ENCODE measurements around the gene HS6ST2.

HS6ST2 gene

DNA sequence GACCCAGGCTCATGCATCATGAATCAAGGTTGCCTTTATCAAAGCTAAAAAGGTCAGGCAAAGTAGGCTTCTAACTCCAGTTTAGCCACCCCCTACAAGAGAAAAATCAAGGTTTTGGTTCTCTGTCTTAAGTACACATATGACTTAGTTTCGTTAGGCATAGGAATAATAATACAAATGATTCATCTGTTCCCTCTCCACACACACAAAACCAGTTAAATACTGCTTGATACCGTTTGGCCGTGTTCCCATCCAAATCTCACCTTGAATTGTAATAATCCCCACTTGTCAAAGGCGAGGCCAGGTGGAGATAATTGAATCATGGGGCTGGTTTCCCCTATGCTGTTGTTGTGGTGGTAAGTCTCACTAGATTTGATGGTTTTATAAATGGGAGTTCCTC lies 226.2 kb downstream of the HS6ST2 start:
- H3K27me3 ChIP-seq (ENCODE audit: control insufficient read depth in 2 of 2, insufficient read depth in 2 of 2, low read length in 2 of 2): peaks cover 3 to 10% of the 10 kb centered on the region in 2 donors
- H3K4me3 ChIP-seq (ENCODE audit: low read length in 2 of 2): no peak overlapping the region
- no peak overlapping the region for H3K9ac ChIP-seq (ENCODE audit: low read depth in 1 of 2, low read length in 2 of 2)
- H3K4me1 ChIP-seq (ENCODE audit: control insufficient read depth in 2 of 2, insufficient read depth in 2 of 2, low read length in 2 of 2): no peaks in the 10 kb centered on the region
- no peaks in the 10 kb centered on the region for H3K36me3 ChIP-seq (ENCODE audit: control insufficient read depth in 2 of 2, insufficient read depth in 2 of 2, low read length in 2 of 2)
- no peaks in the 10 kb centered on the region for H3K9me3 ChIP-seq (ENCODE audit: control insufficient read depth in 2 of 2, low read length in 2 of 2)
- no peak overlapping the region for H3K27ac ChIP-seq (ENCODE audit: low read depth in 2 of 2, low read length in 2 of 2)

DNA sequence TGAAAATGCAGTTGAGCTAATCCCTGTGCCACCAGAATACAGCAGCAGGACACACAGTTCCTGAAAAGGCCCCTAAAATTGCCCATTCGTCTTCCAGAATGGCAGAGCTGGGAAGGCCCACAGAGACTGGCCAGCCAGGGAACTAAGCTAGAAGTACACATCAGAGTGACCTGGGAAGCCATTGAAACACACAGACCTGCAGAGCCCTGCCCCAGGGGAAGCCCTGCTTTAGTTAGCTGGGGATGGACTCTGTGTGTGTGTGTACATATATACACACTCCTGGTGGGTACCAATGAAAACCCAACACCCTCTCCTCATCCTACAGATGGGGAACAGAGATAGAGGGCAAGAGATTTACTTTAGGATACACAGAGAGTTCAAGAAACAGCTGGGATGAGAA lies 227.7 kb downstream of the HS6ST2 start:
- H3K9ac ChIP-seq (ENCODE audit: low read depth in 1 of 2, low read length in 2 of 2): no peak overlapping the region
- no peaks in the 10 kb centered on the region for H3K9me3 ChIP-seq (ENCODE audit: control insufficient read depth in 2 of 2, low read length in 2 of 2)
- no peaks in the 10 kb centered on the region for H3K4me1 ChIP-seq (ENCODE audit: control insufficient read depth in 2 of 2, insufficient read depth in 2 of 2, low read length in 2 of 2)
- H3K4me3 ChIP-seq (ENCODE audit: low read length in 2 of 2): no peak overlapping the region
- no peak overlapping the region for H3K27ac ChIP-seq (ENCODE audit: low read depth in 2 of 2, low read length in 2 of 2)
- peaks cover 3 to 10% of the 10 kb centered on the region in 2 donors for H3K27me3 ChIP-seq (ENCODE audit: control insufficient read depth in 2 of 2, insufficient read depth in 2 of 2, low read length in 2 of 2)
- H3K36me3 ChIP-seq (ENCODE audit: control insufficient read depth in 2 of 2, insufficient read depth in 2 of 2, low read length in 2 of 2): no peaks in the 10 kb centered on the region

DNA sequence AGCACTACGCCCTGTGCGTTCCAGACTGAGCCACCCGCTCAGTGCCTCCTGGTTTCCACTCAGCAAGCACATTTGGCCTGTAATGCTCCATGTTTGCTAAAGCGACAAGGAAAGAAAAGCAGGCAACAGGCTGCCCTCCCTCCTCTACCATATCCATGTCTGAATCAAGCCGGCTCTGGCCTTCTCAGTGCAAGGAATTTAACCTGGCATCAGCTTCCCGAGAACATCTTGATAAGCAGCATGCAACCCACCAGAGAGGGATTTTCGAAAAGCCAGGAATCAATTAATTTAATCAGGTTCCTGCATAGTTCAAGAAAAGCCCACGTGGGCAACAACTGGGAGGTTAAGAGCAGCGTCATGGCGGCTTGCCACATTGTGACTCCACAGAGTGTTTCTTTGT lies 228.2 kb downstream of the HS6ST2 start:
- no peak overlapping the region for H3K27ac ChIP-seq (ENCODE audit: low read depth in 2 of 2, low read length in 2 of 2)
- H3K27me3 ChIP-seq (ENCODE audit: control insufficient read depth in 2 of 2, insufficient read depth in 2 of 2, low read length in 2 of 2): peaks cover 3 to 8% of the 10 kb centered on the region in 2 donors
- no peaks in the 10 kb centered on the region for H3K4me1 ChIP-seq (ENCODE audit: control insufficient read depth in 2 of 2, insufficient read depth in 2 of 2, low read length in 2 of 2)
- H3K36me3 ChIP-seq (ENCODE audit: control insufficient read depth in 2 of 2, insufficient read depth in 2 of 2, low read length in 2 of 2): no peaks in the 10 kb centered on the region
- H3K9ac ChIP-seq (ENCODE audit: low read depth in 1 of 2, low read length in 2 of 2): no peak overlapping the region
- H3K4me3 ChIP-seq (ENCODE audit: low read length in 2 of 2): no peak overlapping the region
- no peaks in the 10 kb centered on the region for H3K9me3 ChIP-seq (ENCODE audit: control insufficient read depth in 2 of 2, low read length in 2 of 2)

DNA sequence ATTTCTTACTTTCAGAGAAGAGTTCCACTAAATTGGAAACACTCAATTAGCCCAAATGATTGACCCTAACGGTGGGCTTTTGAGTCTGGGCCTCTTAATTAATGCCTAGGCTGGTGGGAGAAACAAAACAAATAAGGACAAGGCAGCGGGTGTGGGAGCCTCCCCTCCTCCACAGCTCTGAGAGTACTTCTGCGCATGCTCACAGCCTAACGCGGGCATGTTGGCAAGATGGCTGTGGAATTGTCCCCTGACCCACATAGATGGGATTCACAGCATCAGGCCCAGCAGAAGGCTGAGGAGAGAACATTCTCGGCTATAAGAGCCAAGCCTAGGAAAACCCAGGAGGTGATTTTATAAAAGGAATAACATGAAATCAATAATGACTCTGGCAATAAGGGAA lies 230.1 kb downstream of the HS6ST2 start:
- Histone ChIP-seq H3K9ac (ENCODE audit: low read depth in 1 of 2, low read length in 2 of 2) (no peak overlapping the region), H3K4me3 (ENCODE audit: low read length in 2 of 2) (no peak overlapping the region), H3K36me3 (ENCODE audit: control insufficient read depth in 2 of 2, insufficient read depth in 2 of 2, low read length in 2 of 2) (no peaks in the 10 kb centered on the region), H3K9me3 (ENCODE audit: control insufficient read depth in 2 of 2, low read length in 2 of 2) (no peaks in the 10 kb centered on the region), H3K27me3 (ENCODE audit: control insufficient read depth in 2 of 2, insufficient read depth in 2 of 2, low read length in 2 of 2) (peaks cover 0 to 8% of the 10 kb centered on the region in 2 donors), H3K27ac (ENCODE audit: low read depth in 2 of 2, low read length in 2 of 2) (no peak overlapping the region), H3K4me1 (ENCODE audit: control insufficient read depth in 2 of 2, insufficient read depth in 2 of 2, low read length in 2 of 2) (no peaks in the 10 kb centered on the region)

DNA sequence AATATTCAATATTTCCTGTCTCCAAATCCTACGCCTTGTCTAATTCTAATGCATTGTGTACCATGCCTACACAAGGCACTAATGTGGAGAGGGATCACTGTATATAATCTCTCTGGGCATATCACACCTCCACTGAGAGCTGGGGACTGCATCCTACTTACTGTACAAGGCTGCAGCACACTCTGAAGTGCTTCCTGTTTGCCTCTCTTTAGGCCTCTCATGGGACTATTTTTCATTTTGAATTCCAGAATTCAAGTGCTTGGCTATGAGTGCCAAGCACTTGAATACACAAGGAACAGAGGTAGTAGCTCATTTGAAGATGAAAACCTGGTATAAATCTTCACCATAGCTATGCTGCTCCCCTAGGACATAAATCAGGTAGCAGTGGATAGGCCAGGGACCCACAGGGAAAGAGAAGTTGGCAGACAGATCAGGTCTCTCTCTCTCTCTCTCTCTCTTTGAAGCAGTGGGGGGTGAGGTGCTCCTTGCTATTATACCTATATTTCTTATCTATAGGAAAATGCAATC lies 239.9 kb downstream of the HS6ST2 start:
- Histone ChIP-seq H3K9me3 (ENCODE audit: control insufficient read depth in 2 of 2, low read length in 2 of 2) (peaks cover 0 to 2% of the 10 kb centered on the region in 2 donors), H3K27ac (ENCODE audit: low read depth in 2 of 2, low read length in 2 of 2) (no peak overlapping the region), H3K4me3 (ENCODE audit: low read length in 2 of 2) (no peak overlapping the region), H3K36me3 (ENCODE audit: control insufficient read depth in 2 of 2, insufficient read depth in 2 of 2, low read length in 2 of 2) (no peaks in the 10 kb centered on the region), H3K4me1 (ENCODE audit: control insufficient read depth in 2 of 2, insufficient read depth in 2 of 2, low read length in 2 of 2) (no peaks in the 10 kb centered on the region), H3K9ac (ENCODE audit: low read depth in 1 of 2, low read length in 2 of 2) (no peak overlapping the region), H3K27me3 (ENCODE audit: control insufficient read depth in 2 of 2, insufficient read depth in 2 of 2, low read length in 2 of 2) (peaks cover 0 to 8% of the 10 kb centered on the region in 2 donors)

DNA sequence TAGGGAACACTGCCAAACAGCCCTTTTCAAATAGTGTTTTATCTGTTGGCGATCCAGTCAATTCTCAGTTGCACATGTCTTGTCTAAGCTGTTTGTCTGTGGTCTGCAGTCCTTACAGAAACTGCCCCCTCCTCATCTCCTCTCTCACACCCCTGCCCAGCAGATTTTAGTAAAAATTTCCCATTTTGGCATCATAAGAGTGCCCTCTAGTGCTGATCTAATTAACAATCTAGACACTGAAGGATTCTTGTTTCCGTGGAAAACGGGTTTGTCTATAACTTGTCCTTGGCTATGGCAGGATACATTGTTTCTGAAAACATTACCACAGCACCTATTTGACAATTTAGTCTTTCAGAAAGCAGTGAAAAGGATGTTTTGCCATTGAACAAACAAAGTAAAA lies 242.4 kb downstream of the HS6ST2 start:
- Histone ChIP-seq H3K4me1 (ENCODE audit: control insufficient read depth in 2 of 2, insufficient read depth in 2 of 2, low read length in 2 of 2) (no peaks in the 10 kb centered on the region), H3K27ac (ENCODE audit: low read depth in 2 of 2, low read length in 2 of 2) (no peak overlapping the region)

DNA sequence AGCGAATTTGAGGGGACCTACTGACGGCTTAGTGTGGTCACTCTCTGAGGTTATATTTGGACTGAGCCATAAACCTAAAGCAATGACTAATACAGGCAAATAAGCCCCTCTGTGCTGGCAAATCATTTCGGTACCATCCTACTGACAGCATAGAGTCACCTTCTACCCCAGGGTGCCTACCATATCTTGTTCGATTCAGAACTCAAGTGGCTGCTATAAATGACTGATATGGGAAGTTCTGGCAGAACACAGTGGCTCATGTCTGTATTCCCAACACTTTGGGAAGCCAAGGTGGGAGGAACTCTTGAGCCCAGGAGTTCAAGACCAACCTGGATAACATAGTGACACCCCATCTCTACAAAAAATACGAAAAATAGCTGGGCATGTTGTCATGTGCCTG lies 243.5 kb downstream of the HS6ST2 start:
- Histone ChIP-seq H3K9me3 (ENCODE audit: control insufficient read depth in 2 of 2, low read length in 2 of 2) (no peaks in the 10 kb centered on the region), H3K27ac (ENCODE audit: low read depth in 2 of 2, low read length in 2 of 2) (no peak overlapping the region), H3K27me3 (ENCODE audit: control insufficient read depth in 2 of 2, insufficient read depth in 2 of 2, low read length in 2 of 2) (peaks cover 0 to 11% of the 10 kb centered on the region in 2 donors), H3K36me3 (ENCODE audit: control insufficient read depth in 2 of 2, insufficient read depth in 2 of 2, low read length in 2 of 2) (no peaks in the 10 kb centered on the region), H3K4me3 (ENCODE audit: low read length in 2 of 2) (no peak overlapping the region), H3K9ac (ENCODE audit: low read depth in 1 of 2, low read length in 2 of 2) (no peak overlapping the region), H3K4me1 (ENCODE audit: control insufficient read depth in 2 of 2, insufficient read depth in 2 of 2, low read length in 2 of 2) (no peaks in the 10 kb centered on the region)

More for the DNA sequence above, 242.4 kb downstream of the HS6ST2 start:
- Histone ChIP-seq H3K27me3 (ENCODE audit: control insufficient read depth in 2 of 2, insufficient read depth in 2 of 2, low read length in 2 of 2) (peaks cover 0 to 11% of the 10 kb centered on the region in 2 donors), H3K36me3 (ENCODE audit: control insufficient read depth in 2 of 2, insufficient read depth in 2 of 2, low read length in 2 of 2) (no peaks in the 10 kb centered on the region), H3K9ac (ENCODE audit: low read depth in 1 of 2, low read length in 2 of 2) (no peak overlapping the region), H3K4me3 (ENCODE audit: low read length in 2 of 2) (no peak overlapping the region), H3K9me3 (ENCODE audit: control insufficient read depth in 2 of 2, low read length in 2 of 2) (peaks cover 0 to 2% of the 10 kb centered on the region in 2 donors)

DNA sequence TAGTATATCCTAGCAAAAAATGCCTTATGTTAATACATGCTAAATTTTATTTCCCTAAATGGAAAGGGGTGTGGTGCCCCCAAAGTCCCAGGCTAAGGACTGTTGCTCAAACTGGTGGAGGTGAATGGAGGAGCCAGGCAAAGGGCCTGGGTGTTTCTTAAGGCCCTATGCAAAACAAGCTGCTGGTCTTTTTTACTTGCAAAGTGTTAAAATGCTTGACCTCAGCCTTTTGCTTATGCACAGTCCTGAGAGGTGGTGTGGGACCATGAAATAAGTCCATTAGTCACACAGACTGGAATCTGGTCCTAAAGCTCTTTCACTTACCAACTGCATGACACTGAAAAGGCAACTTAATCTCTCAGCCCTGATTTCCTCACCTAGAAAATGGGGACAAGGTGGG lies 246.1 kb downstream of the HS6ST2 start:
- H3K4me1 ChIP-seq (ENCODE audit: control insufficient read depth in 2 of 2, insufficient read depth in 2 of 2, low read length in 2 of 2): no peaks in the 10 kb centered on the region
- H3K27ac ChIP-seq (ENCODE audit: low read depth in 2 of 2, low read length in 2 of 2): no peak overlapping the region
- H3K4me3 ChIP-seq (ENCODE audit: low read length in 2 of 2): no peak overlapping the region
- peaks cover 0 to 11% of the 10 kb centered on the region in 2 donors for H3K27me3 ChIP-seq (ENCODE audit: control insufficient read depth in 2 of 2, insufficient read depth in 2 of 2, low read length in 2 of 2)
- no peak overlapping the region for H3K9ac ChIP-seq (ENCODE audit: low read depth in 1 of 2, low read length in 2 of 2)
- no peaks in the 10 kb centered on the region for H3K9me3 ChIP-seq (ENCODE audit: control insufficient read depth in 2 of 2, low read length in 2 of 2)
- H3K36me3 ChIP-seq (ENCODE audit: control insufficient read depth in 2 of 2, insufficient read depth in 2 of 2, low read length in 2 of 2): no peaks in the 10 kb centered on the region

DNA sequence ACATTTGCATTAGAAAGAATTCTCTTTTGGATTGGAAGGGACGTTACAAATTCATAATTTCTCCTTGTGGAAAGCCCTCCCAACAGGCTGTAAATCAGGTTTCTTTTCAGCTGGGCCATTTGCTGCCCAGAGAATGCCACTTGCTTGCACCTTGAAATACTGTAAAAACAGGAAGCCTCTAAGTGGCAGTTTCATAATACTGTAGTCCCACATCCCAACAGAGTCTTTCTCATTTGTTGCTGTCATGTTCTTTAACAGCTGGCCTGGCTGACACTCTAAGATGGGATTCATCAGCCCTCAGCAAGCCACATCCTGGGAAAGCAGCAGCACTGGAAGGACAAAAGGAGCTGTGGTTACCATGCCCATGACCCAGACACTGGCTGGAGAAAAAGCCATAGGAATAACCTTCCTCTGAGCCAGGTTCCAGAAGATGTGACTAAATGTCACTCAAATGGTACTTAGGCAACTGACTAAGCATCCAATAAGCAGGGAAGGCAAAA lies 247.7 kb downstream of the HS6ST2 start:
- no peak overlapping the region for H3K4me3 ChIP-seq (ENCODE audit: low read length in 2 of 2)
- H3K4me1 ChIP-seq (ENCODE audit: control insufficient read depth in 2 of 2, insufficient read depth in 2 of 2, low read length in 2 of 2): no peaks in the 10 kb centered on the region
- no peaks in the 10 kb centered on the region for H3K9me3 ChIP-seq (ENCODE audit: control insufficient read depth in 2 of 2, low read length in 2 of 2)
- H3K9ac ChIP-seq (ENCODE audit: low read depth in 1 of 2, low read length in 2 of 2): no peak overlapping the region
- H3K27me3 ChIP-seq (ENCODE audit: control insufficient read depth in 2 of 2, insufficient read depth in 2 of 2, low read length in 2 of 2): peaks cover 0 to 11% of the 10 kb centered on the region in 2 donors
- no peaks in the 10 kb centered on the region for H3K36me3 ChIP-seq (ENCODE audit: control insufficient read depth in 2 of 2, insufficient read depth in 2 of 2, low read length in 2 of 2)
- H3K27ac ChIP-seq (ENCODE audit: low read depth in 2 of 2, low read length in 2 of 2): no peak overlapping the region

DNA sequence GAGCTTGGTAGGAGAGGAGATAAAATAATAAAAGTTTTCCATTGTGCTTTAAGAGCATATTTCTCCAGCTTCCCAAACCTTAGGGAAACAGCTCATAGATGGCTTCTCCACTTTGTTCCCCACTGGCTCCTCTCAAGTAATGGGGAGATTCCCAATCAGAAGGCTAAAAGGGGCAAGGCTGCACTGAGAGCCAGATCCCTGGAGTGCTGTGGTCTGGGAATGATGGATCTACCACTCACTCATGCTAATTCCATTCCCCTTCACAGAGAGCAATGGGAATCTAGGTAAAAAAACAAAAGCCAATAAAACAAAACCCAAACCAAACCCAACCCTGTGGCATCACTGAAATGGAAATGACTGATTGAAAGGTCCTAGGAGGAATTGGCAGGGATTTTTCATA lies 249.9 kb downstream of the HS6ST2 start:
- Histone ChIP-seq H3K36me3 (ENCODE audit: control insufficient read depth in 2 of 2, insufficient read depth in 2 of 2, low read length in 2 of 2) (no peaks in the 10 kb centered on the region), H3K27ac (ENCODE audit: low read depth in 2 of 2, low read length in 2 of 2) (no peak overlapping the region), H3K4me1 (ENCODE audit: control insufficient read depth in 2 of 2, insufficient read depth in 2 of 2, low read length in 2 of 2) (no peaks in the 10 kb centered on the region), H3K4me3 (ENCODE audit: low read length in 2 of 2) (no peak overlapping the region), H3K9ac (ENCODE audit: low read depth in 1 of 2, low read length in 2 of 2) (no peak overlapping the region), H3K27me3 (ENCODE audit: control insufficient read depth in 2 of 2, insufficient read depth in 2 of 2, low read length in 2 of 2) (peaks cover 3% of the 10 kb centered on the region in 2 donors), H3K9me3 (ENCODE audit: control insufficient read depth in 2 of 2, low read length in 2 of 2) (no peaks in the 10 kb centered on the region)

DNA sequence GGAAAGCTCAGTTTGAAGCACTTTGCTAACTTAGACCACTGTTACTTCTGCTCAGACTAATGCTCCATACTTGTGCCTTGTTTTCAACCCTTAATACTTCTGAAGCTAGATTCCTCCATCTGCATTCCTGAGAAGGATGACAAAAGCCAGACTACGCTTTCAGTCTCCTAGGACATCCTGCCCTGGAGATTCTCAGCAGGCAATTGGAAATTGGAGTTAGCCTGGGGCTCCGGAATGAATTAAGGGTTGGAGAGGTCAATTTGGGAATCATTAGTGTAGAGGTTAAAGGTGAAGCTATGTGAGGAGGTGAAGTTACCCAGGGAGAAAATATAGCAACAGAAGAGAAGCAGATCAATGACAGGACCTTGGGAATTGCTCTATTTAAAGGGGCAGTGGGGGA lies 253.7 kb downstream of the HS6ST2 start:
- peaks cover 0 to 3% of the 10 kb centered on the region in 2 donors for H3K27me3 ChIP-seq (ENCODE audit: control insufficient read depth in 2 of 2, insufficient read depth in 2 of 2, low read length in 2 of 2)
- H3K4me1 ChIP-seq (ENCODE audit: control insufficient read depth in 2 of 2, insufficient read depth in 2 of 2, low read length in 2 of 2): no peaks in the 10 kb centered on the region
- no peak overlapping the region for H3K9ac ChIP-seq (ENCODE audit: low read depth in 1 of 2, low read length in 2 of 2)
- no peak overlapping the region for H3K27ac ChIP-seq (ENCODE audit: low read depth in 2 of 2, low read length in 2 of 2)
- H3K9me3 ChIP-seq (ENCODE audit: control insufficient read depth in 2 of 2, low read length in 2 of 2): no peaks in the 10 kb centered on the region
- no peak overlapping the region for H3K4me3 ChIP-seq (ENCODE audit: low read length in 2 of 2)
- H3K36me3 ChIP-seq (ENCODE audit: control insufficient read depth in 2 of 2, insufficient read depth in 2 of 2, low read length in 2 of 2): no peaks in the 10 kb centered on the region

Measured in mucosa of rectum (tissue), 2 donors.